SK-N-MC (cell line): Measurements from ENCODE around the gene MAGEA8.

Experiments used
- DNase-seq: peaks from one replicate; pipeline ENCODE4 v3.0.0-alpha.2; 2011; ENCODE audit warnings: low read depth, low spot score
- H3K27ac ChIP-seq: fragments of 200-600 bp; sonication (generic); 2 replicates; pipeline ENCODE4 v1.5.1; 2016; ENCODE audit warnings: mixed run types
- H3K36me3 ChIP-seq: fragments of 200-600 bp; sonication (generic); 2 replicates; pipeline ENCODE4 v1.6.1; 2017; ENCODE audit warnings: antibody characterized with exemption, low read length, mixed read lengths; ENCODE audit not compliant: insufficient read depth
- H3K4me3 ChIP-seq: fragments of 200-600 bp; sonication (generic); 2 replicates; pipeline ENCODE4 v1.5.1; 2016
- H3K9ac ChIP-seq: fragments of 200-600 bp; sonication (generic); 2 replicates; pipeline ENCODE4 v1.8.0; 2017; ENCODE audit warnings: mixed run types, mixed read lengths; ENCODE audit not compliant: insufficient read length
- H3K9me3 ChIP-seq: fragments of 200-600 bp; sonication (generic); 2 replicates; pipeline ENCODE4 v1.6.1; 2017; ENCODE audit warnings: low read depth, mild to moderate bottlenecking, antibody characterized with exemption, low read length, moderate library complexity, mixed read lengths
- EZH2 ChIP-seq: fragments of 200-600 bp; sonication (generic); IDR thresholded peaks from one replicate; pipeline ENCODE4 v1.6.1; 2017; ENCODE audit warnings: antibody characterized with exemption
- FOXP2 ChIP-seq: optimal IDR thresholded peaks from 2 replicates; pipeline ENCODE3; 2011; ENCODE audit warnings: mild to moderate bottlenecking, moderate library complexity; ENCODE audit not compliant: insufficient read depth; ENCODE audit errors: extremely low read length, control extremely low read depth
- POLR2AphosphoS5 ChIP-seq: IDR thresholded peaks from 2 replicates; pipeline ENCODE4 v1.6.1; 2012; ENCODE audit warnings: mild to moderate bottlenecking, low read depth, low read length, borderline replicate concordance

The MAGEA8 gene

GRCh38 chrX:149849787-149850186 is 31.2 kb upstream of the MAGEA8 start:
- Histone ChIP-seq H3K36me3 (no peaks in the 10 kb centered on the region), H3K4me3 (no peak overlapping the region), H3K27ac (no peak overlapping the region), H3K9ac (no peak overlapping the region), H3K9me3 (no peaks in the 10 kb centered on the region)
- no peak for TF ChIP-seq FOXP2
- no peak for TF ChIP-seq EZH2
- no peak for TF ChIP-seq POLR2AphosphoS5
- no peak for DNase-seq

GRCh38 chrX:149851864-149852263 is 29.1 kb upstream of the MAGEA8 start:
- no peak for TF ChIP-seq POLR2AphosphoS5
- no peak for TF ChIP-seq EZH2
- TF ChIP-seq FOXP2, result no peak
- no peak for DNase-seq
- Histone ChIP-seq H3K4me3 (no peak overlapping the region), H3K9me3 (no peaks in the 10 kb centered on the region), H3K27ac (no peak overlapping the region), H3K9ac (no peak overlapping the region), H3K36me3 (no peaks in the 10 kb centered on the region)

- DNase-seq, result no peak
These were observed 27.1 kb upstream of the MAGEA8 start for GRCh38 chrX:149853925-149854324.

GRCh38 chrX:149858592-149858991 is 22.4 kb upstream of the MAGEA8 start:
- DNase-seq, result no peak
- no peak overlapping the region for H3K27ac ChIP-seq
- H3K4me3 ChIP-seq, result no peak overlapping the region
- TF ChIP-seq FOXP2 (no peak), EZH2 (no peak), POLR2AphosphoS5 (no peak)
- H3K36me3 ChIP-seq, result no peaks in the 10 kb centered on the region
- H3K9ac ChIP-seq, result no peak overlapping the region
- H3K9me3 ChIP-seq, result no peaks in the 10 kb centered on the region

More at GRCh38 chrX:149853925-149854324, 27.1 kb upstream of the MAGEA8 start:
- Histone ChIP-seq H3K9ac (no peak overlapping the region), H3K9me3 (no peaks in the 10 kb centered on the region), H3K27ac (no peak overlapping the region), H3K4me3 (no peak overlapping the region), H3K36me3 (no peaks in the 10 kb centered on the region)
- no peak for TF ChIP-seq EZH2
- no peak for TF ChIP-seq POLR2AphosphoS5
- no peak for TF ChIP-seq FOXP2

GRCh38 chrX:149860445-149860844 is 20.5 kb upstream of the MAGEA8 start:
- Histone ChIP-seq H3K9ac (no peak overlapping the region), H3K4me3 (no peak overlapping the region), H3K9me3 (no peaks in the 10 kb centered on the region), H3K36me3 (no peaks in the 10 kb centered on the region), H3K27ac (no peak overlapping the region)
- TF ChIP-seq FOXP2 (no peak), POLR2AphosphoS5 (no peak), EZH2 (no peak)
- no peak for DNase-seq

- no peak overlapping the region for H3K4me3 ChIP-seq
- no peak for DNase-seq
These were observed 15.6 kb upstream of the MAGEA8 start for GRCh38 chrX:149865390-149865789.

GRCh38 chrX:149867488-149867887 is 13.5 kb upstream of the MAGEA8 start:
- TF ChIP-seq EZH2, result no peak
- no peak for TF ChIP-seq POLR2AphosphoS5
- TF ChIP-seq FOXP2, result no peak
- no peak for DNase-seq
- H3K9me3 ChIP-seq, result no peaks in the 10 kb centered on the region
- H3K9ac ChIP-seq, result no peak overlapping the region
- no peaks in the 10 kb centered on the region for H3K36me3 ChIP-seq
- no peak overlapping the region for H3K27ac ChIP-seq
- no peak overlapping the region for H3K4me3 ChIP-seq

More at GRCh38 chrX:149865390-149865789, 15.6 kb upstream of the MAGEA8 start:
- Histone ChIP-seq H3K9me3 (no peaks in the 10 kb centered on the region), H3K27ac (no peak overlapping the region), H3K36me3 (no peaks in the 10 kb centered on the region), H3K9ac (no peak overlapping the region)
- TF ChIP-seq EZH2 (no peak), FOXP2 (no peak), POLR2AphosphoS5 (no peak)

- no peak for DNase-seq
- Histone ChIP-seq H3K9me3 (no peaks in the 10 kb centered on the region), H3K27ac (no peak overlapping the region), H3K36me3 (no peaks in the 10 kb centered on the region), H3K4me3 (no peak overlapping the region), H3K9ac (no peak overlapping the region)
- TF ChIP-seq POLR2AphosphoS5, result no peak
- TF ChIP-seq FOXP2, result no peak
- TF ChIP-seq EZH2, result no peak
These were observed 10.1 kb upstream of the MAGEA8 start for GRCh38 chrX:149870840-149871239.

GRCh38 chrX:149871433-149871832 is 9.6 kb upstream of the MAGEA8 start:
- no peak for TF ChIP-seq FOXP2
- TF ChIP-seq EZH2, result no peak
- no peak for TF ChIP-seq POLR2AphosphoS5

More at GRCh38 chrX:149871433-149871832, 9.6 kb upstream of the MAGEA8 start:
- Histone ChIP-seq H3K36me3 (no peaks in the 10 kb centered on the region), H3K9me3 (no peaks in the 10 kb centered on the region), H3K27ac (no peak overlapping the region), H3K9ac (no peak overlapping the region), H3K4me3 (no peak overlapping the region)
- DNase-seq, result no peak
